K562 (cell line): ENCODE measurements around the gene FAM136A. TPM values are rescaled to one million over a fixed set of nuclear protein-coding genes. Genes with fewer than 3 reads are reported as not detected.
A peak's percentile ranks its signal among the peaks of the same experiment; 100 is the strongest.

ENCODE experiments used
- ATAC-seq: fragments of 200-7000 bp; cut with Tn5 transposase; 3 replicates; pipeline ENCODE4 v1.9.1; 2020; ENCODE audit warnings: moderate library complexity
- BruUV-seq: library from RNA; stranded (reverse); fragments of 400-500 nt; replicated peaks from 2 replicates; lab custom pipeline; 2021; lab: Mats Ljungman, UMichigan
- CTCF ChIA-PET: fragments of 300-600 bp; formaldehyde crosslinking; extraction: SDS; loops from one replicate; lab custom pipeline; 2021; ENCODE audit warnings: low intra/inter-chr PET ratio; lab: Yijun Ruan, JAX
- POLR2A ChIA-PET: fragments of 300-600, 350-650 bp; sonication (Branson Sonifier 250); formaldehyde crosslinking; extraction: SDS; loops from one replicate; lab custom pipeline; 2021; ENCODE audit warnings: antibody characterized with exemption, inconsistent platforms; lab: Yijun Ruan, JAX
- DNase-seq, 4 experiments: peaks; one replicate each; pipeline versions ENCODE4 v3.0.0 to v3.0.0-alpha.2; 2011 to 2018; ENCODE audit warnings: low spot score in 3 of 4, mixed read lengths in 3 of 4; ENCODE audit errors: extremely low read depth in 1 of 4
- FAIRE-seq: peaks from 2 replicates; lab custom pipeline; 2011; peaks lifted over from hg19 to GRCh38; lab: Jason Lieb, UNC
- H2AFZ ChIP-seq: 2 replicates; pipeline ENCODE4 v1.6.0; 2011; ENCODE audit warnings: low read depth, low read length, control low read depth, inconsistent platforms
- H3K27ac ChIP-seq: fragments of 200-600 bp; 3 replicates; pipeline ENCODE4 v1.8.0; 2011; ENCODE audit warnings: low read depth, mild to moderate bottlenecking, control low read depth, inconsistent platforms, low read length, moderate library complexity, mixed read lengths; ENCODE audit errors: extremely low read depth
- H3K27me3 ChIP-seq, 2 experiments: fragments of 300-600 bp in 1 of 2; 2 replicates in 1 of 2; 3 replicates in 1 of 2; pipeline versions ENCODE4 v1.6.0 to v1.8.0; 2011; ENCODE audit warnings: inconsistent platforms in 2 of 2, low read length in 2 of 2, mild to moderate bottlenecking in 1 of 2, mixed read lengths in 1 of 2, moderate library complexity in 1 of 2; ENCODE audit not compliant: control insufficient read depth in 2 of 2, insufficient read depth in 2 of 2
- H3K36me3 ChIP-seq: fragments of 300-600 bp; 3 replicates; pipeline ENCODE4 v1.8.0; 2011; ENCODE audit warnings: mild to moderate bottlenecking, low read length, inconsistent platforms; ENCODE audit not compliant: control insufficient read depth, insufficient read depth
- H3K4me1 ChIP-seq, 2 experiments: fragments of 200-600 bp in 1 of 2; replicated peaks in 1 of 2; 2 replicates in 1 of 2; 3 replicates in 1 of 2; pipeline versions ENCODE4 v1.5.1 to v1.8.0; 2011; ENCODE audit warnings: inconsistent platforms in 2 of 2, low read length in 2 of 2, mild to moderate bottlenecking in 1 of 2, mixed read lengths in 1 of 2, moderate library complexity in 1 of 2; ENCODE audit not compliant: control insufficient read depth in 2 of 2, insufficient read depth in 2 of 2
- H3K4me2 ChIP-seq: 2 replicates; pipeline ENCODE4 v1.6.1; 2011; ENCODE audit warnings: low read length, control low read depth, inconsistent platforms, mixed read lengths; ENCODE audit not compliant: insufficient read depth
- H3K4me3 ChIP-seq: fragments of 200-600 bp; sonication (generic), shearing (Covaris generic); 2 replicates; pipeline ENCODE4 v1.5.1; 2016; ENCODE audit warnings: control low read depth, inconsistent platforms
- H3K79me2 ChIP-seq: fragments of 200-600 bp; 3 replicates; pipeline ENCODE4 v1.8.0; 2011; ENCODE audit warnings: low read length, inconsistent platforms; ENCODE audit not compliant: control insufficient read depth, insufficient read depth
- H3K9ac ChIP-seq, 2 experiments: 2 replicates each; pipeline versions ENCODE4 v1.6.0 to v1.6.1; 2011; ENCODE audit warnings: low read depth in 2 of 2, low read length in 2 of 2, control low read depth in 1 of 2, inconsistent platforms in 1 of 2, mild to moderate bottlenecking in 1 of 2, mixed read lengths in 1 of 2; ENCODE audit not compliant: insufficient read depth in 1 of 2
- H3K9me1 ChIP-seq: one replicate; pipeline ENCODE4 v1.6.0; 2011; ENCODE audit warnings: inconsistent platforms, mild to moderate bottlenecking, low read length, moderate library complexity; ENCODE audit not compliant: control insufficient read depth, insufficient read depth
- H3K9me3 ChIP-seq: replicated peaks from 2 replicates; pipeline ENCODE4 v1.5.1; 2011; ENCODE audit warnings: low read depth, low read length, inconsistent platforms; ENCODE audit not compliant: control insufficient read depth, insufficient read depth
- H4K20me1 ChIP-seq: replicated peaks from 2 replicates; pipeline ENCODE4 v1.6.1; 2011; ENCODE audit warnings: low read length, inconsistent platforms, mixed read lengths; ENCODE audit not compliant: control insufficient read depth, insufficient read depth
- RCOR1 ChIP-seq, 2 experiments: IDR thresholded peaks; 2 replicates each; pipeline ENCODE4 v1.6.1; 2012; ENCODE audit warnings: low read depth in 2 of 2, low read length in 2 of 2, borderline replicate concordance in 1 of 2, improper control_type of control experiment in 1 of 2
- WGBS: fragments of 100-300 bp; shearing (Covaris generic); methylation state at CpG from one replicate; pipeline ENCODE4 v1.1.6; 2016; ENCODE audit warnings: low coverage, mixed read lengths; ENCODE audit not compliant: insufficient coverage; ENCODE audit errors: missing lambda C conversion rate; 5-methylcytosine and 5-hydroxymethylcytosine counted together
- in situ Hi-C: fragments of 300-500 bp; cut with MboI; formaldehyde crosslinking; loops from 4 replicates; pipeline ENCODE4 v1.15.0; 2018; ENCODE audit warnings: inconsistent platforms, mixed read lengths
- intact Hi-C: fragments of 100-400 bp; cut with micrococcal nuclease; formaldehyde crosslinking; loops from 2 replicates; pipeline ENCODE4 v1.14.2; 2022
- polyA plus RNA-seq, 8 experiments: library from polyadenylated mRNA; depleted of rRNA in 4 of 8; stranded (reverse) in 5 of 8; unstranded in 3 of 8; fragments of >200 nt; fragmentation: Nextera tagmentation in 2 of 8; fragmentation: Illumina TruSeq in 1 of 8; extraction: Ambion mirVana in 2 of 8; extraction: Trizol in 1 of 8; gene quantifications; 2 replicates each; pipeline versions ENCODE4 v1.2.1 to v1.2.3, GENCODE V29; 2011 to 2014; ENCODE audit warnings: inconsistent platforms in 1 of 8, missing spikeins in 1 of 8
- total RNA-seq, 7 experiments: library from RNA; depleted of rRNA in 6 of 7; stranded (reverse); fragments of >200 nt in 6 of 7; fragmentation: Illumina TruSeq in 2 of 7; extraction: Trizol in 2 of 7; gene quantifications; 2 replicates each; pipeline versions ENCODE4 v1.2.1 to v1.2.3, GENCODE V29; 2011 to 2021; ENCODE audit warnings: low replicate concordance in 1 of 7
- TF ChIP-seq, protein P1 (sequence below), 3 experiments: fragments of 200-800 bp in 1 of 3; sonication (Bioruptor generic) in 1 of 3; sonication (generic) in 1 of 3; formaldehyde crosslinking in 1 of 3; IDR thresholded peaks; 2 replicates each; pipeline versions ENCODE4 v1.6.1 to v1.8.0; 2016 to 2022; ENCODE audit warnings: mild to moderate bottlenecking in 2 of 3, missing compliant biosample characterization in 2 of 3, missing genetic modification characterization in 2 of 3, missing genetic modification reagents in 1 of 3
- TF ChIP-seq, protein P2 (sequence below), 3 experiments: IDR thresholded peaks in 2 of 3; conservative IDR thresholded peaks in 1 of 3; 2 replicates each; pipeline ENCODE4 v1.5.1; 2011 to 2012; ENCODE audit warnings: low read length in 3 of 3, mild to moderate bottlenecking in 3 of 3, control low read depth in 2 of 3, improper control_type of control experiment in 1 of 3, inconsistent platforms in 1 of 3, low read depth in 1 of 3, mixed read lengths in 1 of 3, moderate library complexity in 1 of 3; ENCODE audit not compliant: insufficient read depth in 2 of 3

The FAM136A gene
- total and polyA plus RNA-seq, 9 of the 15 experiments (the other 6 are each of a cell fraction or from before 2014, with no cell fraction given): 89.0 to 151 (median 104) TPM

GRCh38 chr2:70336552-70336951 is 34.7 kb upstream of the FAM136A start:
- TF ChIP-seq, protein P1, sequence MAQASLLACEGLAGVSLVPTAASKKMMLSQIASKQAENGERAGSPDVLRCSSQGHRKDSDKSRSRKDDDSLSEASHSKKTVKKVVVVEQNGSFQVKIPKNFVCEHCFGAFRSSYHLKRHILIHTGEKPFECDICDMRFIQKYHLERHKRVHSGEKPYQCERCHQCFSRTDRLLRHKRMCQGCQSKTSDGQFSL (CRISPR knock-in tag; IDR thresholded peaks at IDR 0.05): no peak
- TF ChIP-seq, protein P1 (tag; IDR thresholded peaks at IDR 0.05): peak in 1 of 2 experiments; percentile 52; a peak in 1 of 4 replicates
- TF ChIP-seq, protein P2, sequence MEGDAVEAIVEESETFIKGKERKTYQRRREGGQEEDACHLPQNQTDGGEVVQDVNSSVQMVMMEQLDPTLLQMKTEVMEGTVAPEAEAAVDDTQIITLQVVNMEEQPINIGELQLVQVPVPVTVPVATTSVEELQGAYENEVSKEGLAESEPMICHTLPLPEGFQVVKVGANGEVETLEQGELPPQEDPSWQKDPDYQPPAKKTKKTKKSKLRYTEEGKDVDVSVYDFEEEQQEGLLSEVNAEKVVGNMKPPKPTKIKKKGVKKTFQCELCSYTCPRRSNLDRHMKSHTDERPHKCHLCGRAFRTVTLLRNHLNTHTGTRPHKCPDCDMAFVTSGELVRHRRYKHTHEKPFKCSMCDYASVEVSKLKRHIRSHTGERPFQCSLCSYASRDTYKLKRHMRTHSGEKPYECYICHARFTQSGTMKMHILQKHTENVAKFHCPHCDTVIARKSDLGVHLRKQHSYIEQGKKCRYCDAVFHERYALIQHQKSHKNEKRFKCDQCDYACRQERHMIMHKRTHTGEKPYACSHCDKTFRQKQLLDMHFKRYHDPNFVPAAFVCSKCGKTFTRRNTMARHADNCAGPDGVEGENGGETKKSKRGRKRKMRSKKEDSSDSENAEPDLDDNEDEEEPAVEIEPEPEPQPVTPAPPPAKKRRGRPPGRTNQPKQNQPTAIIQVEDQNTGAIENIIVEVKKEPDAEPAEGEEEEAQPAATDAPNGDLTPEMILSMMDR (IDR thresholded peaks at IDR 0.05 in 2 of 3, conservative IDR thresholded peaks at IDR 0.05 in 1 of 3; ENCODE audit: insufficient read depth in 2 of 3, low read depth in 1 of 3, low read length in 3 of 3): 0 out of 6 replicates have a peak, but pooled peaks of 1 of the 3 experiments have one; percentile 3
- no peak for TF ChIP-seq RCOR1 (IDR thresholded peaks at IDR 0.05; ENCODE audit: borderline replicate concordance in 1 of 2, low read depth in 2 of 2, low read length in 2 of 2)
- H3K9me3 ChIP-seq: no peaks in the 10 kb centered on the region
- DNase-seq (peak in 2 of 4 experiments; percentile 13 to 35), FAIRE-seq (no peak), ATAC-seq (peak; percentile 39; the same call in 1 of the 3 replicates)
- no peak overlapping the region for H3K27ac ChIP-seq
- H4K20me1 ChIP-seq: peaks cover 6% of the 10 kb centered on the region
- H3K27me3 ChIP-seq: peaks cover 9% of the 10 kb centered on the region in 2 experiments; a peak in 3 of 5 replicates
- H3K4me2 ChIP-seq: no peak overlapping the region
- BruUV-seq: no TSS peak
- no peak overlapping the region for H2AFZ ChIP-seq
- WGBS: 0% methylated on average over 4 of the region's 4 CpGs
- POLR2A ChIA-PET: interaction anchor here (0.6 kb wide), 1 partner anchor 38 kb away, joined by 4 read pairs; no protein-coding TSS in a partner anchor
- in situ Hi-C loops: no loop called here
- H3K79me2 ChIP-seq: no peaks in the 10 kb centered on the region
- H3K9me1 ChIP-seq: no peaks in the 10 kb centered on the region
- no peaks in the 10 kb centered on the region for H3K36me3 ChIP-seq
- intact Hi-C loops: no loop called here
- no peak overlapping the region for H3K4me3 ChIP-seq
- CTCF ChIA-PET: no interaction called here
- no peak overlapping the region for H3K9ac ChIP-seq
- no peaks in the 10 kb centered on the region for H3K4me1 ChIP-seq
